Naive thymus-derived CD8-positive, alpha-beta T cell (primary cell): ENCODE results near the gene RPL29. TPM values are rescaled to one million over a fixed set of nuclear protein-coding genes. Genes with fewer than 3 reads are reported as not detected.
A peak's percentile ranks its signal among the peaks of the same experiment; 100 is the strongest.

Source experiments
- ATAC-seq, 2 donors: fragments of 150-1000 bp; cut with Tn5 transposase in 1 of 2; sonication (Bioruptor Pico), chemical (Tn5 transposase) in 1 of 2; 1 replicate in 1 of 2; 2 replicates in 1 of 2; pipeline ENCODE4 v1.10.0; 2021; ENCODE audit warnings: mild to moderate bottlenecking in 2 of 2, moderate library complexity in 2 of 2
- POLR2A ChIA-PET: fragments of 350-600 bp; sonication (Branson Sonifier 250); formaldehyde crosslinking; loops from one replicate; lab custom pipeline; 2021; ENCODE audit warnings: antibody characterized with exemption; lab: Charles Lee
- DNase-seq, 10 donors: peaks; one replicate each; pipeline versions ENCODE4 v3.0.0 to v3.0.0-alpha.2; 2020 to 2022
- H3K27ac Mint-ChIP-seq, 10 donors: one replicate each; pipeline ENCODE4 v1.8.0; 2020 to 2022; ENCODE audit warnings: mild to moderate bottlenecking in 10 of 10, mixed read lengths in 10 of 10, moderate library complexity in 4 of 10, inconsistent platforms in 1 of 10
- H3K27me3 Mint-ChIP-seq, 5 donors: one replicate each; pipeline ENCODE4 v1.8.0; 2021 to 2022; ENCODE audit warnings: mixed read lengths in 5 of 5
- H3K36me3 Mint-ChIP-seq, 3 donors: one replicate each; pipeline ENCODE4 v1.8.0; 2020 to 2022; ENCODE audit warnings: mixed read lengths in 3 of 3, mild to moderate bottlenecking in 2 of 3, inconsistent platforms in 1 of 3
- H3K4me1 Mint-ChIP-seq, 4 donors: one replicate each; pipeline ENCODE4 v1.8.0; 2021 to 2022; ENCODE audit warnings: mixed read lengths in 4 of 4
- H3K4me3 Mint-ChIP-seq, 10 donors: one replicate each; pipeline ENCODE4 v1.8.0; 2020 to 2022; ENCODE audit warnings: mild to moderate bottlenecking in 10 of 10, mixed read lengths in 10 of 10, moderate library complexity in 6 of 10, inconsistent platforms in 1 of 10
- H3K9me3 Mint-ChIP-seq, 9 donors: one replicate each; pipeline ENCODE4 v1.8.0; 2020 to 2022; ENCODE audit warnings: mixed read lengths in 9 of 9, mild to moderate bottlenecking in 3 of 9, inconsistent platforms in 1 of 9, moderate library complexity in 1 of 9
- polyA plus RNA-seq, 3 donors: library from polyadenylated mRNA; unstranded; fragments of 300-500 nt; fragmentation: Illumina TruSeq; gene quantifications; one replicate each; pipeline ENCODE4 v1.2.3, GENCODE V29; 2021
- total RNA-seq, 8 experiments: library from RNA in 2 of 8; stranded (reverse) in 2 of 8; gene quantifications; one replicate each; pipeline ENCODE4 v1.2.3 and lab custom pipeline; 2021 to 2026

Gene RPL29
- total and polyA plus RNA-seq, 5 experiments from 2014 or later, result 1,232 to 1,741 (median 1,632) TPM

- peaks cover 0 to 4% (median 4%) of the 10 kb centered on the region in 3 donors for H3K36me3 Mint-ChIP-seq
- peaks cover 0 to 12% (median 9%) of the 10 kb centered on the region in 4 donors for H3K4me1 Mint-ChIP-seq
- H3K4me3 Mint-ChIP-seq, result no peak overlapping the region
- DNase-seq (no peak), ATAC-seq (no peak)
- peak overlapping the region in 1 of 10 donors; percentile 72 for H3K27ac Mint-ChIP-seq
- H3K27me3 Mint-ChIP-seq, result peaks cover 7 to 27% (median 17%) of the 10 kb centered on the region in 5 donors
- POLR2A ChIA-PET, result interaction anchor here (0.7 to 1.4 kb wide), 4 partner anchors 10 to 18 kb away, joined by 3 to 5 read pairs (median 3); partner anchors contain the start of genes ABHD14A, ABHD14B and PCBP4
- no peaks in the 10 kb centered on the region for H3K9me3 Mint-ChIP-seq
Measured at GRCh38 chr3:51957520-51958205, 38.0 kb downstream of the RPL29 start.

DNA sequence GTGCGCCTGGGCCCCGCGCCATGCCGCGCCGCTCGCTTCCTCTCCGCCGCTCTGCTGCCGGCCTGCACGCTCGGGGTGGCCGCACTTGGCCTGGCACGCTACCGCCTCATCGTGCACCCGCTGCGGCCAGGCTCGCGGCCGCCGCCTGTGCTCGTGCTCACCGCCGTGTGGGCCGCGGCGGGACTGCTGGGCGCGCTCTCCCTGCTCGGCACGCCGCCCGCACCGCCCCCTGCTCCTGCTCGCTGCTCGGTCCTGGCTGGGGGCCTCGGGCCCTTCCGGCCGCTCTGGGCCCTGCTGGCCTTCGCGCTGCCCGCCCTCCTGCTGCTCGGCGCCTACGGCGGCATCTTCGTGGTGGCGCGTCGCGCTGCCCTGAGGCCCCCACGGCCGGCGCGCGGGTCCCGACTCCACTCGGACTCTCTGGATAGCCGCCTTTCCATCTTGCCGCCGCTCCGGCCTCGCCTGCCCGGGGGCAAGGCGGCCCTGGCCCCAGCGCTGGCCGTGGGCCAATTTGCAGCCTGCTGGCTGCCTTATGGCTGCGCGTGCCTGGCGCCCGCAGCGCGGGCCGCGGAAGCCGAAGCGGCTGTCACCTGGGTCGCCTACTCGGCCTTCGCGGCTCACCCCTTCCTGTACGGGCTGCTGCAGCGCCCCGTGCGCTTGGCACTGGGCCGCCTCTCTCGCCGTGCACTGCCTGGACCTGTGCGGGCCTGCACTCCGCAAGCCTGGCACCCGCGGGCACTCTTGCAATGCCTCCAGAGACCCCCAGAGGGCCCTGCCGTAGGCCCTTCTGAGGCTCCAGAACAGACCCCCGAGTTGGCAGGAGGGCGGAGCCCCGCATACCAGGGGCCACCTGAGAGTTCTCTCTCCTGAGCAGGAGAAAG lies 39.6 kb downstream of the RPL29 start:
- DNase-seq (peak; percentile 24 to 73 (median 48)), ATAC-seq (peak; percentile 84 to 89)
- POLR2A ChIA-PET, result interaction anchor here (0.7 kb wide), 1 partner anchor 19 kb away, joined by 4 read pairs; the partner anchor contains the start of gene ABHD14A
- Mint-ChIP-seq H3K4me1 (peaks cover 0 to 12% (median 10%) of the 10 kb centered on the region in 4 donors), H3K27me3 (peaks cover 8 to 28% (median 20%) of the 10 kb centered on the region in 5 donors), H3K9me3 (no peaks in the 10 kb centered on the region), H3K36me3 (peaks cover 0 to 4% (median 4%) of the 10 kb centered on the region in 3 donors), H3K4me3 (peak overlapping the region; percentile 48 to 76 (median 62)), H3K27ac (no peak overlapping the region)

DNA sequence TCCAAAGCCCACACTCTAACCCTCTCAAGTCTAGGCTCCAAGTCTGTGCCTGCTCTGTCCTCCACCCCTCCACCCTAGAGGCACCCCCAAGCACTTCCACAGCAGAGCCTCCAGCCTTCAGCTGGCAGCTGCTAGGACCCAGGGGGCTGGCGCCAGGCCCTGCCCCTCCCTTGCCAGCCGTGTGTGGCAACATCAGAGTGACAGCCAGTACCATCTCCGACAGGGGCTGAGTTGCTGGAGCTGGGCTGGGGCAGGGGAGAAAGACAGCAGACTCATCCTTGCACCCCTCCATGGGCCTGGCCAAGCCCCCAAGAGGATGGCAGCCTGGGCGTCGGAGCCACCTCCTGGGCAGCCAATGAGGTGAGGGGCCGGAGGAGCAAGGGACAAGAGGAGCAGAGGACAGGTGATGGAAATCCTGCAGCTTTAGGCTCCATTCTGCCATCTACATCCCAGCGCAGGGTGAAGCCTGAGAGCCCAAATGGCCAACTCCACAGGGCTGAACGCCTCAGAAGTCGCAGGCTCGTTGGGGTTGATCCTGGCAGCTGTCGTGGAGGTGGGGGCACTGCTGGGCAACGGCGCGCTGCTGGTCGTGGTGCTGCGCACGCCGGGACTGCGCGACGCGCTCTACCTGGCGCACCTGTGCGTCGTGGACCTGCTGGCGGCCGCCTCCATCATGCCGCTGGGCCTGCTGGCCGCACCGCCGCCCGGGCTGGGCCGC lies 40.4 kb downstream of the RPL29 start, which contains the start of gene GPR62:
GPR62 (plus strand) TSS at position 207 of the 718 bp plus-strand sequence; CDS start at position 479, 272 bp downstream.
- no peaks in the 10 kb centered on the region for H3K9me3 Mint-ChIP-seq
- DNase-seq (peak in 1 of 10 donors; percentile 53), ATAC-seq (peak; percentile 29 to 33)
- peaks cover 0 to 4% (median 2%) of the 10 kb centered on the region in 3 donors for H3K36me3 Mint-ChIP-seq
- peaks cover 8 to 28% (median 20%) of the 10 kb centered on the region in 5 donors for H3K27me3 Mint-ChIP-seq
- H3K27ac Mint-ChIP-seq, result no peak within 1 kb of the TSS
- POLR2A ChIA-PET, result interaction anchor here (0.7 kb wide), 1 partner anchor 20 kb away, joined by 4 read pairs; the partner anchor contains the start of gene ABHD14A
- peak within 1 kb of the TSS; percentile 17 to 75 (median 58) for H3K4me3 Mint-ChIP-seq
- H3K4me1 Mint-ChIP-seq, result peaks cover 0 to 12% (median 10%) of the 10 kb centered on the region in 4 donors

DNA sequence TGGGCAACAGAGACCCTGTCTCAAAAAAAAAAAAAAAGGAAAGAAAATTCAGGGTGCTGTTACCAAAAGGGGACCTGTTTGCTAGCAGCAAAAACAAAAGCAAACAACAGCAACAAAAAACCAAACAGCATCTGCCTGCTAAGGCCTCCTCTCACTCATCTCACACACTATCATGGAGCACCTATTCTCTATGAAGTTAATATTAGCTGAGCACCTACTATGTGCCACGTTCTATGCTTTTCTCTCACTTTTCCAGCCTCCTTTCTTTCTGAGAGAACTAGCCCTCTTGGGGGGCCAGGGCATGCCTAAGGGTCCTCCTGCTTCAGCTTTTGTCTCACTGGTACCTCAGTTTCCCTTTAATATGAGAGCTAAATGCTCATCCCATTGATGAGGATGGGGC lies 41.0 kb downstream of the RPL29 start:
- Mint-ChIP-seq H3K4me1 (peaks cover 0 to 12% (median 10%) of the 10 kb centered on the region in 4 donors), H3K27ac (no peak overlapping the region), H3K4me3 (peak overlapping the region in 1 of 10 donors; percentile 51), H3K9me3 (no peaks in the 10 kb centered on the region), H3K36me3 (peaks cover 0 to 4% (median 2%) of the 10 kb centered on the region in 3 donors), H3K27me3 (peaks cover 8 to 28% (median 20%) of the 10 kb centered on the region in 5 donors)
- ATAC-seq (no peak), DNase-seq (no peak)
- POLR2A ChIA-PET, result no interaction called here

DNA sequence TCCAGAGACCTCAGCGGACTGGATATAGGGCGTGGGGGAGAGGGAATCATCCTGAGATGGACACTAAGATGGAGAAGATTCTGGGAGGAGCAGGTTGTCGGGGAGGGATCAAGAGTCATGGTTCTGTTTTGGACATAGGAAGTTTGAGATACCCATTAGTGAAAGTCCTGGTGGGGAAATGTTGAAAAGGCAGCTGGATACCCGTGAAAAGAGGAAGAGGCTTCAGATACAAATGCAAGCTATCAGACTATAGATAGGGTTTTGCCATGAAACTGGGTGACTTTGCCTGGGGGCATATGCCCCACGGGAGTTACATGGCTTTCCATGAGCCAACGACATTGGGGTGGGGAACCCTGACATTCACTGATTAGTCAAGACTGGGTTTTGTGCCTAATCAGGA lies 41.6 kb downstream of the RPL29 start:
- H3K36me3 Mint-ChIP-seq, result peaks cover 0 to 4% (median 2%) of the 10 kb centered on the region in 3 donors
- H3K4me3 Mint-ChIP-seq, result peak overlapping the region in 6 of 10 donors; percentile 22 to 56 (median 37)
- no peaks in the 10 kb centered on the region for H3K9me3 Mint-ChIP-seq
- H3K27me3 Mint-ChIP-seq, result peaks cover 8 to 28% (median 20%) of the 10 kb centered on the region in 5 donors
- POLR2A ChIA-PET, result interaction anchor here (1.6 kb wide), 1 partner anchor 26 kb away, joined by 5 read pairs; no protein-coding TSS in a partner anchor
- H3K4me1 Mint-ChIP-seq, result peaks cover 0 to 12% (median 10%) of the 10 kb centered on the region in 4 donors
- H3K27ac Mint-ChIP-seq, result no peak overlapping the region
- no peak for DNase-seq
- ATAC-seq, result no peak

- POLR2A ChIA-PET, result interaction anchor here (1.6 kb wide), 1 partner anchor 27 kb away, joined by 5 read pairs; no protein-coding TSS in a partner anchor
- ATAC-seq, result no peak
- peak overlapping the region in 2 of 10 donors; percentile 22 to 37 for H3K27ac Mint-ChIP-seq
- DNase-seq, result no peak
- H3K36me3 Mint-ChIP-seq, result peaks cover 0 to 3% (median 2%) of the 10 kb centered on the region in 3 donors
- peaks cover 0 to 12% (median 10%) of the 10 kb centered on the region in 4 donors for H3K4me1 Mint-ChIP-seq
- no peaks in the 10 kb centered on the region for H3K9me3 Mint-ChIP-seq
- H3K4me3 Mint-ChIP-seq, result peak overlapping the region in 2 of 10 donors; percentile 22 to 55
- H3K27me3 Mint-ChIP-seq, result peaks cover 8 to 28% (median 19%) of the 10 kb centered on the region in 5 donors
Measured at GRCh38 chr3:51953445-51953844, 42.2 kb downstream of the RPL29 start.

GRCh38 chr3:51950899-51951298 lies 44.8 kb downstream of the RPL29 start:
- H3K9me3 Mint-ChIP-seq, result no peaks in the 10 kb centered on the region
- peaks cover 0 to 10% (median 3%) of the 10 kb centered on the region in 4 donors for H3K4me1 Mint-ChIP-seq
- H3K27ac Mint-ChIP-seq, result no peak overlapping the region
- POLR2A ChIA-PET, result interaction anchor here (0.7 to 0.9 kb wide), 2 partner anchors 16 to 17 kb away, joined by 3 to 4 read pairs; partner anchors contain the start of gene PCBP4
- H3K4me3 Mint-ChIP-seq, result no peak overlapping the region
- ATAC-seq (no peak), DNase-seq (no peak)
- no peaks in the 10 kb centered on the region for H3K36me3 Mint-ChIP-seq
- H3K27me3 Mint-ChIP-seq, result peaks cover 8 to 28% (median 16%) of the 10 kb centered on the region in 5 donors

DNA sequence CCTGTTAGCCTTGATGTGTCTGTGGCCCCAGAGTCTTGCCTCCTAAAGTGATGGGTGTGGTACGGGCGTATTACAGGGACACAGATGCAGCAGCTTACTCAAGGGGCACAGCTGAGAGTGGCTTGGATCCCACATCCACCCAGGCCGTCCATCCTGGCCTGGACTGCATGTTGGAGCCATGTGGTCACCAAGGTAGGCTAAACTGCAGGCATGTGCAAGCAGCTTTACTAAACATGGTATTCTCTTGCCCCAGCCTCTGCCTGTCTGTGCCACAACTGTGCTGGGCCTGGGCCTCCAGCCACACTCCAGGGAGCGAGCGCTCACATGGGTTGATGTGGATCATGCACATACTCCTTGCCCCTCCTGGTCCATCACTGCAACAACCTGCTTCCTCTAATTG lies 46.6 kb downstream of the RPL29 start:
- Mint-ChIP-seq H3K4me1 (peaks cover 0 to 7% (median 2%) of the 10 kb centered on the region in 4 donors), H3K4me3 (no peak overlapping the region), H3K36me3 (no peaks in the 10 kb centered on the region), H3K27me3 (peaks cover 6 to 17% (median 12%) of the 10 kb centered on the region in 5 donors), H3K27ac (no peak overlapping the region), H3K9me3 (no peaks in the 10 kb centered on the region)
- DNase-seq, result no peak
- POLR2A ChIA-PET, result interaction anchor here (1.2 kb wide), 1 partner anchor 47 kb away, joined by 3 read pairs; the partner anchor contains the start of gene RPL29
- ATAC-seq, result no peak

DNA sequence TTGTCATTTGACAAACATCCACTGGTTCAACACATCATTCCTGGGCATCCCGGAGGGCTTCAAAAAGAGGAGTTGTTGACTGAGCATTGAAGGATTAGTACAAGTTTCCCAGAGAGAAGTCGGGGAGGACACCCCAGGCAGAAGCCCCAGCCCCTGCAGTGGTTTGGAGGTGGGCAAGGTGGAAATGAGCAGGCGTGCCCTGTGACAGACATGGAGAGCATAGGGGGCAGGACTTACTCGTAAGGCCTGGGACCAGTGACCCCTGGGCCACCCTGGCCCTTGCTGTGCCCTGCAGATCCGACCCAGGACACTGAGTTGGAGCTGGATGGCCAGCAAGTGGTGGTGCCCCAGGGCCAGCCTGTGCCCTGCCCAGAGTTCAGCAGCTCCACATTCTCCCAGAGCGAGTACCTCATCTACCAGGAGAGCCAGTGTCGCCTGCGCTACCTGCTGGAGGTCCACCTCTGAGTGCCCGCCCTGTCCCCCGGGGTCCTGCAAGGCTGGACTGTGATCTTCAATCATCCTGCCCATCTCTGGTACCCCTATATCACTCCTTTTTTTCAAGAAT lies 47.6 kb downstream of the RPL29 start:
- DNase-seq, result no peak
- Mint-ChIP-seq H3K9me3 (no peaks in the 10 kb centered on the region), H3K27ac (peak overlapping the region in 1 of 10 donors; percentile 78), H3K36me3 (no peaks in the 10 kb centered on the region), H3K27me3 (peaks cover 0 to 9% (median 4%) of the 10 kb centered on the region in 5 donors), H3K4me3 (no peak overlapping the region), H3K4me1 (peaks cover under 1 to 5% (median 2%) of the 10 kb centered on the region in 4 donors)
- POLR2A ChIA-PET, result interaction anchor here (1.2 kb wide), 1 partner anchor 48 kb away, joined by 3 read pairs; the partner anchor contains the start of gene RPL29
- ATAC-seq, result no peak

- peaks cover 0 to 6% (median 2%) of the 10 kb centered on the region in 5 donors for H3K27me3 Mint-ChIP-seq
- no peaks in the 10 kb centered on the region for H3K36me3 Mint-ChIP-seq
- H3K9me3 Mint-ChIP-seq, result no peaks in the 10 kb centered on the region
- no peak for ATAC-seq
- H3K4me1 Mint-ChIP-seq, result peaks cover 4 to 12% (median 8%) of the 10 kb centered on the region in 4 donors
- DNase-seq, result peak in 1 of 10 donors; percentile 41
- H3K27ac Mint-ChIP-seq, result peak overlapping the region in 2 of 10 donors; percentile 34 to 64
- H3K4me3 Mint-ChIP-seq, result no peak overlapping the region
- POLR2A ChIA-PET, result no interaction called here
Measured at GRCh38 chr3:51947215-51947900, 48.3 kb downstream of the RPL29 start.
